Measurements from ENCODE around the gene LIPC. TPM values are rescaled to one million over a fixed set of nuclear protein-coding genes. Genes with fewer than 3 reads are reported as not detected.

Gene LIPC
- total RNA-seq, 2 experiments from 2014 or later = 0.60 to 0.68 TPM

- no peak overlapping the region for H3K4me3 Mint-ChIP-seq
- DNase-seq = no peak
- peaks cover 12% of the 10 kb centered on the region for H3K27me3 Mint-ChIP-seq
- H3K36me3 Mint-ChIP-seq (ENCODE audit: low read depth) = peaks cover 8% of the 10 kb centered on the region
- ChIA-PET POLR2A (interaction anchor here (1.2 to 2.4 kb wide), 2 partner anchors 8 to 20 kb away, joined by 3 to 11 read pairs; no protein-coding TSS in a partner anchor), CTCF (no interaction called here)
- H3K27ac Mint-ChIP-seq = no peak overlapping the region
- H3K9me3 Mint-ChIP-seq = no peaks in the 10 kb centered on the region
- peaks cover 28% of the 10 kb centered on the region for H3K4me1 Mint-ChIP-seq
Observed at GRCh38 chr15:58467121-58467721, 35.4 kb downstream of the LIPC start.

DNA sequence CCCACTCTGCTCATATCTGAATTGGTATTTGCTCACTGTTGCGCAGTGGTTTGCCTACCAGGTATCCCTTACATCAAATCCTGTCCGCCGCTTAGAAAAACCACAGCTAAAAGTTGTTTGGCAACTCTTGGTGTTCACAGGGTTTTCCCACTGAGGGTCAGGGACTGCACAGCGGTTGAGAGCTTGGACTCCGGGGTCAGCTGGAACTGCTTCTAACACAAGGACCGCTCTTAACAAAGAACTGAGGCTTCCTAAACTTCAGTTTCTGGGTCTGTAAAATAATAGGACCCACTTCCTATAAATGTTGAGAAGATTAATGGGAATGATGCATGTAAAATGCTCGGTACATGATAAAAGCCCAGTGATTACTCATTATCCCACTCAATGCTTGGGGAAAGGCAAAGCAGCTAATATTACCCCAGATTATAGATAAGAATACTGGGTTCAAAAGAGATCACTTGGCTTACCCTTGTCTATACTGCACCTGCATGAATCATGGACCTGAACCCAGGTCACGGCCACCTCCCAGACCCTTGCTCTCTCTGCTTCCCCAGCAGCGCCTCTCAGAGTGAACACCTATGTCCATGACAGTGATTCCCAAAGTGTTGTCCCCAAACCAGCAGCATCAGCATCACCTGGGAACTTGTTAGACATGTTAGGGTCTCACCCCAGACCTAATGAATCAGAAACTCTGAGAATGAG, 36.1 kb downstream of the LIPC start:
- DNase-seq = no peak
- ChIA-PET POLR2A (interaction anchor here (1.2 to 2.4 kb wide), 5 partner anchors 9 to 39 kb away, joined by 3 to 11 read pairs (median 4); no protein-coding TSS in a partner anchor), CTCF (no interaction called here)
- Mint-ChIP-seq H3K27ac (no peak overlapping the region), H3K27me3 (peaks cover 12% of the 10 kb centered on the region), H3K4me1 (peaks cover 30% of the 10 kb centered on the region), H3K9me3 (no peaks in the 10 kb centered on the region), H3K36me3 (ENCODE audit: low read depth) (peaks cover 8% of the 10 kb centered on the region), H3K4me3 (no peak overlapping the region)

DNA sequence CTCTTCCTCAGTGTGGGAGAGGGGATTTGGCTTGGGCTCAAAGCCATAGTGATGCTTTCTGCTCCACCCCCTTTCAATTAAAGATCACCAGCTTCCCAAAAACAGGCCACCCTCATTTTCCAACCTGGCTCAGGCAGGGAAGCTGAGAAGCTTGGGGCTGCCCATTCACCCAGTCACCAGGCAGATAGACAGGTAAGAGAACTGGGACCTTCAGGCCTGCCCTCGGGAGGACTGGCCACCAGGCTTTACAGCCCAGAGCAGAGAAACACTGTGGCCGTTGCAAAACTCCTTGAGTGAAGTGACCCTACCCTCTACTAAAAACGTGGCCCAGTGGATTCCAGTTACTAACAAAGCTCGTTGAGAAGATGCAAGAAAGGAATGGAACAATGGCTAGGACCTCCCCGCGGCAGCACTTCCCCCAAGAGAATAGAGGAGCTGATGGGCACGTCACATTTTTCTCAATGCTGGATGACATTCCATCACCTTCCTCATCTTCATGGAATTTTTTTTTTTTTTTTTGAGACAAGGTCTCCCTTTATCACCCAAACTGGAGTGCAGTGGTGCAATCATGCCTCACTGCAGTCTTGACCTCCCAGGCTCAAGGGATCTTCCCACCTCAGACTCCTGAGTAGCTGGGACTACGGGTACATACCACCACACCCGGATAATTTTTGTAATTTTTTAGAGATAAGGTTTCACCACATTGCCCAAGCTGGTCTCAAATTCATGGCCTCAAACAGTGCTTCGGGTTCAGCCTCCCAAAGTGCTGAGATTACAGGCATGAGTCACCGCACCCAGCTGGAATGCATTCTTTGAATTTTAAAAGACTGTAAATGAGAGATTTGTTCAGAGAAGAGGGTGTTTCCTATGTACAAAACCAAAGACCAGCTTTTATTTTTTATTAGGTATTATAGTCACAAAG, 37.9 kb downstream of the LIPC start:
- no peak overlapping the region for H3K27ac Mint-ChIP-seq
- peaks cover 8% of the 10 kb centered on the region for H3K36me3 Mint-ChIP-seq (ENCODE audit: low read depth)
- DNase-seq = no peak
- no peak overlapping the region for H3K4me3 Mint-ChIP-seq
- ChIA-PET POLR2A (interaction anchor here (1.0 to 2.4 kb wide), 6 partner anchors 9 to 135 kb away, joined by 3 to 11 read pairs (median 4); no protein-coding TSS in a partner anchor), CTCF (interaction anchor here (0.7 to 1.2 kb wide), 2 partner anchors 48 to 58 kb away, joined by 4 read pairs; no protein-coding TSS in a partner anchor)
- H3K4me1 Mint-ChIP-seq = peaks cover 45% of the 10 kb centered on the region
- peaks cover 12% of the 10 kb centered on the region for H3K27me3 Mint-ChIP-seq
- no peaks in the 10 kb centered on the region for H3K9me3 Mint-ChIP-seq

DNA sequence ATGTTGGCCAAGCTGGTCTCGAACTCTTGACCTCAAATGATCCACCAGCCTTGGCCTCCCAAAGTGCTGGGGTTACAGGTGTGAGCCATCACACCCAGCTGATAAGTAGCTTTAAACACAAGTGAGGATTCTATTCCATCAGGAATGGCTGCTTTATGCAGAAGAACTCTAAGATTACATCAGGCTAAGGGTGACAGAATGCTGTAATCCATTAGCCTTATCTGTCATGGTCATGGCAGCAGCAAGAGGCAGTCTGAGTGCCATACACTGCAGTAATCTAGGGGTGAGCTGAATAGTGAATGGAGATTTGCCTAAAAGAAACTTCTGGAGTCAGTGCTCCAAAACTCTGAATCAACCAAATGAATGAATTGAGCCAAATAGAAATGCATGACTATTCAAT, 39.6 kb downstream of the LIPC start:
- ChIA-PET CTCF (interaction anchor here (1.5 kb wide), 2 partner anchors 10 to 299 kb away, joined by 4 to 5 read pairs; partner anchors contain the start of gene MINDY2), POLR2A (interaction anchor here (1.1 to 1.8 kb wide), 2 partner anchors 13 to 14 kb away, joined by 3 to 10 read pairs; no protein-coding TSS in a partner anchor)
- DNase-seq = no peak
- Mint-ChIP-seq H3K4me3 (no peak overlapping the region), H3K36me3 (ENCODE audit: low read depth) (peaks cover 15% of the 10 kb centered on the region), H3K27ac (no peak overlapping the region), H3K9me3 (no peaks in the 10 kb centered on the region), H3K4me1 (peaks cover 59% of the 10 kb centered on the region), H3K27me3 (peaks cover 3% of the 10 kb centered on the region)

- no peak overlapping the region for H3K27ac Mint-ChIP-seq
- no peak for DNase-seq
- CTCF ChIA-PET = interaction anchor here (1.0 to 1.5 kb wide), 3 partner anchors 11 to 299 kb away, joined by 3 to 5 read pairs (median 4); partner anchors contain the start of gene MINDY2
- peaks cover 66% of the 10 kb centered on the region for H3K4me1 Mint-ChIP-seq
- H3K27me3 Mint-ChIP-seq = no peaks in the 10 kb centered on the region
- H3K36me3 Mint-ChIP-seq (ENCODE audit: low read depth) = peaks cover 11% of the 10 kb centered on the region
- POLR2A ChIA-PET = interaction anchor here (1.3 to 5.6 kb wide), 6 partner anchors 8 to 73 kb away, joined by 5 to 71 read pairs (median 8); no protein-coding TSS in a partner anchor
- no peak overlapping the region for H3K4me3 Mint-ChIP-seq
- H3K9me3 Mint-ChIP-seq = no peaks in the 10 kb centered on the region
Observed at GRCh38 chr15:58472221-58472620, 40.4 kb downstream of the LIPC start.

DNA sequence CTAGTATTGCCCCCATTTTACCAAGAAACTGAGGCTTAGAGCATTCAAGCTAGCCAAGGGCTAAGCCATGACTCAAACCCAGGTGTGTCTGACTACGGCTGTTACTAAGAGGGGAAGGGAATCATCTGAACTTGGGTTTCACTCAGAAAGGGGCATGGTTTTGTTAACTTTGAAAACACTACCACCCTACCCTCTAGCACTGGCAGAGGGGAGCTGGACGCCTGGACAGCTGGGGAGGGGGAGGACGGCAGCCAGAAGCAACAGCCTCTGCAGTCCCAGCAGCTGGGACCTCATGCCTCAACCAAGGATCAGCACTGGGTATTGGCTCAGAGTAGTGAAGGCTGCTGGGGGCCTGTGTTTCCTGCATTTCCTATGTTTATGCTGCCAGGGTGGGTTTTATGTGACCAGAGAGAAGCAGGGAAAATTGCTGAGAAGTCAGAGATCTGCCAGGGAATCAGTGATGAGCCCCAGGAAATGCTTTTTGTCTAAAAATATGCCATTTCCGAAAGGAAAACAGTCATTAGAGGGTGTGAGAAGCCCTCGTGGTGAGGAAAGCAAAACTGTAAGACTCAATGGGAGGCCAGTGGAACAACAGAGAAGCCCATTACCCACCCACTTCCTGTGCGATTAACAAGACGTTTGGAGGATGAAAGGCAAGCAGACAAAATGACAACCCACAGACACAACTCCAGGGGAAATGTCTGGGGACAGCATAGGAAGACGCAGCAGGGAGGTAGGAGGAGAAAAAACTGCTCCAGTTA, 41.2 kb downstream of the LIPC start:
- Mint-ChIP-seq H3K4me3 (peak overlapping the region; percentile 61), H3K4me1 (peaks cover 73% of the 10 kb centered on the region), H3K36me3 (ENCODE audit: low read depth) (peaks cover 11% of the 10 kb centered on the region), H3K9me3 (no peaks in the 10 kb centered on the region), H3K27ac (peak overlapping the region; percentile 92), H3K27me3 (no peaks in the 10 kb centered on the region)
- CTCF ChIA-PET = interaction anchor here (1.0 kb wide), 1 partner anchor 44 kb away, joined by 3 read pairs; no protein-coding TSS in a partner anchor
- POLR2A ChIA-PET = interaction anchor here (0.7 to 5.6 kb wide), 8 partner anchors 9 to 298 kb away, joined by 3 to 71 read pairs (median 5); no protein-coding TSS in a partner anchor
- peak; percentile 64 for DNase-seq

DNA sequence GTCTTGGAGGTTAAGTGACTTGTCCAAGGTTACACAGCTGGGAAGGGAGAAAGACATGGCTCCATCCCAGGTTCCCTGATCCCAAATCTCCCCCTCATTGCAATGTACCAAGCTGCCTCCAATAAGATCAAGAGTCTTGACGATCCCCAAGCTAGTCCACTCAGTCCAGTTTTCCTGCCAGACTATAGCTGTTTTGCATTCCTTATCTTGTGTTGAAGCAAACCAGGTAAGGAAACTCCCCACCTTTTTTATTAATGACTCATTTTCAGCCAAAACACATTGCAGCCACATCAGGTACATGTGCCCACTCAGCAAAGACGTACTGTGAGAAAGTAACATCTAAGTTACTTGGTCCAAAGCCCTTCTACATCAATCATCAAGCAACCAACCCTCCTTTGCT, 41.9 kb downstream of the LIPC start:
- ChIA-PET POLR2A (interaction anchor here (0.7 to 5.6 kb wide), 8 partner anchors 9 to 297 kb away, joined by 3 to 71 read pairs (median 5); no protein-coding TSS in a partner anchor), CTCF (no interaction called here)
- DNase-seq = no peak
- Mint-ChIP-seq H3K36me3 (ENCODE audit: low read depth) (peaks cover 11% of the 10 kb centered on the region), H3K4me3 (peak overlapping the region; percentile 61), H3K27me3 (no peaks in the 10 kb centered on the region), H3K4me1 (peaks cover 75% of the 10 kb centered on the region), H3K27ac (peak overlapping the region; percentile 92), H3K9me3 (no peaks in the 10 kb centered on the region)

DNA sequence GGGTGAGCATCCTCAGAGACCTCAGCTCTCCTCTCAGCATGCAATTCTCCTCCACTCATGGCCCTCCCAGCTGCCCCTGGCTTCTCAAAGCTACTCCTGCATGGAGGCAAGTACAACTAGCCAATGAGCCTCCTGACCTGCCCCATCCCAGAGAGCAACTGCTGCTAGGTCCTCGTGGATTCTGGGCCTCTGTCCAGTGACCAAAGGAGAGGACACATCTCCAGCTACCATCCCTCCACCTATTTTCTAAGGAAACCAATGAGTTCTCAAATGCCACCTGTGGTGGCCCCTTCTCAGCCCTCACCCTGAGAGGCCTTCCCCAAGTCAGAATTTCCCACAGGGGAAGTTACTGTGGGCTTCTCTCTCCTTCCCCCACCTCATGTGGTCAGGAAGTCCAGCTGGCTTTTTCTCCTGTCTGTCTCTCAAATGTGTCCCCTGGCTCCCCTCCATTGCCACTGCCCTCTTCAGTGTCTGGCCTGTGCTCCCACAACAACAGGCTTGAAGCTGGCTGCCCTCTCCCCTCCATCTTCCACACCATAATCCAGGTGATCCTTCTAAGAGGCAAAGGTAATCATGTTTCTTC, 43.0 kb downstream of the LIPC start:
- peaks cover 69% of the 10 kb centered on the region for H3K4me1 Mint-ChIP-seq
- ChIA-PET CTCF (no interaction called here), POLR2A (interaction anchor here (0.6 to 5.6 kb wide), 5 partner anchors 11 to 275 kb away, joined by 3 to 71 read pairs (median 12); partner anchors contain the start of gene ADAM10)
- no peaks in the 10 kb centered on the region for H3K9me3 Mint-ChIP-seq
- H3K4me3 Mint-ChIP-seq = no peak overlapping the region
- no peak for DNase-seq
- peak overlapping the region; percentile 81 for H3K27ac Mint-ChIP-seq
- H3K36me3 Mint-ChIP-seq (ENCODE audit: low read depth) = peaks cover 7% of the 10 kb centered on the region
- H3K27me3 Mint-ChIP-seq = no peaks in the 10 kb centered on the region

DNA sequence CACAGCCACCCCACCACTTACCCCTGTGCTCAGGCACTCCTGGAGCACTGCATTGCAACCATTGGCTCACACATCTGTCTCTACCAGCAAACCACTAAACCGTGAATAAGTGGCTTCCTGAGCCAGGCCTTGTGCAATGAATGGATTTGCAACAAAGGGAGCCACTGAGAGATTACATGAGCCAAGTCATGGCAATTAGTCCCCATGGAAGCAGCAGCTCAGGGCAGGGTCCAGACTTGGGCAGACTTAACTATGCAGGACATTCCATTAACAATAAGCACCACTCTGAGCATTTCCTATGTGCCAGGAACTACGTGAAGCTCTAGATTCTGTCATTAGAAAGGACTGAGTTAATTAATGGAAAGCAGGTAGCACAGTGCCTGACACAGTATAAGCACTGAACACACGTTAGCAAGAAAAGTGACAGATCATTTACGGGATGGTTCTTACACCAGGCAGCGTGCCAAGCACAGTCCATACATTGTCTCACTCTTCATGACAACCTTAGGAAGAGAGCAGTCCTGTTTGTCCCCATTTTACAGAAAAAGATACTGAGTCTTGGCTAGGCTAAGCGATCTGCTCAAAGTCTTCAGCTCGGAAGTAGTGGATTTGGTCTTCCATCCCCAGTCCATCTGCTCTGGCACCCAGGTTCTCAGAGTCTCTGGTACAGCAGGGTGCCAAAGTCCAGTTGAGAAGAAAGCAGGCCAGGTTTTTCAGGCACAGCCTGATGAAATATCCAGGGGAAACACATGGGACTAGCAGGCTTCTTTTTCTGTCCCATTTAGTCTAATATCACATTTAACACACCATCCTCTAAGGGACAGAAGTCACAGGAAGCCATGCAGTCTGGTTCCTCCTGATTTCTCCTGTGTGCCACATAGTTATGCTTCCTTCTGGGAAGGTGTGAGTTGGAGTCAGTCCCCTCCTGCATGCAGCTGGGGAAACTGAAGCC, 44.1 kb downstream of the LIPC start:
- CTCF ChIA-PET = interaction anchor here (0.5 kb wide), 1 partner anchor 364 kb away, joined by 3 read pairs; no protein-coding TSS in a partner anchor
- H3K27me3 Mint-ChIP-seq = no peaks in the 10 kb centered on the region
- peak overlapping the region; percentile 81 for H3K27ac Mint-ChIP-seq
- no peak overlapping the region for H3K4me3 Mint-ChIP-seq
- no peak for DNase-seq
- H3K9me3 Mint-ChIP-seq = no peaks in the 10 kb centered on the region
- POLR2A ChIA-PET = interaction anchor here (3.5 to 5.6 kb wide), 3 partner anchors 10 to 274 kb away, joined by 12 to 71 read pairs (median 28); partner anchors contain the start of gene ADAM10
- H3K4me1 Mint-ChIP-seq = peaks cover 62% of the 10 kb centered on the region
- peaks cover 7% of the 10 kb centered on the region for H3K36me3 Mint-ChIP-seq (ENCODE audit: low read depth)

DNA sequence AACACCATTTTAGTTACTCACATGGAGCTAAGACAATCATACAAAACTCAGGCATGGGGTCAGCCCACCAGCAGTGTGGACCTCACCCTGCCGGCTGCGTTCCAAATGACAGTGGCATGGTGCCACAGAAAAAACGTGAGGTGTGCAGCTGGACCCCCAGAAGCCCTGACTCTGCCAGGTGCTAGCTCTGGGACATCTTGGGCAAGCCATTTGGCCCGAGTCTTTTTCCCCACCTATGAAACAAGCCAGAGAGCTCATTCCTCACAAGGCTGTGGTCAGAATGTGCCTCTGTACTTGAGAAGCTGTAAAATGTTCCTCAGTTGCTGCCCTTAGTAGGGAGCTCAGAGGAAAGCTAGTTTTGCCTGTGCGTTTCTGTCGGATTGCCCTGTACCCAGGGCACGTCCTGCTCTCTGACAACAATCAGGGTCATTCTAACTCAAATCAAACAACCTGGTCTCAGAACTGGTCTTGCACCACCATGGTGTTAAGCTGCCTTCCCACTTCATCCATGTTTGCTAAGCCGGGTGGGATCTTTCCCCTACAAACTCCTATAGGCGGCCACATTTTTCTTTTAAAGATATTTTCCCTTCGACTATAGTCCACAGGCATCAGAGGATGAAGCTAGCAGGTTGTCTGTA, 44.9 kb downstream of the LIPC start:
- H3K4me3 Mint-ChIP-seq = no peak overlapping the region
- peaks cover 58% of the 10 kb centered on the region for H3K4me1 Mint-ChIP-seq
- DNase-seq = no peak
- ChIA-PET CTCF (interaction anchor here (0.5 to 0.9 kb wide), 2 partner anchors 28 to 363 kb away, joined by 3 read pairs; no protein-coding TSS in a partner anchor), POLR2A (interaction anchor here (3.5 to 5.6 kb wide), 2 partner anchors 9 to 273 kb away, joined by 12 to 71 read pairs; partner anchors contain the start of gene ADAM10)
- no peaks in the 10 kb centered on the region for H3K9me3 Mint-ChIP-seq
- no peak overlapping the region for H3K27ac Mint-ChIP-seq
- no peaks in the 10 kb centered on the region for H3K27me3 Mint-ChIP-seq
- H3K36me3 Mint-ChIP-seq (ENCODE audit: low read depth) = peaks cover 7% of the 10 kb centered on the region

All from activated CD4-positive, alpha-beta memory T cell treated with anti-CD3 and anti-CD28 coated beads, Interleukin-2, amount 10 ng/mL, durations not matched to agents 7 days and 5 days (primary cell).